K562 (cell line): Measurements from ENCODE around the gene SFRP5. TPM values are rescaled to one million over a fixed set of nuclear protein-coding genes. Genes with fewer than 3 reads are reported as not detected.

Source experiments
- CEBPG ChIP-seq, 3 experiments: fragments of 200-800 bp in 1 of 3; sonication (Bioruptor generic) in 1 of 3; sonication (generic) in 1 of 3; formaldehyde crosslinking in 1 of 3; IDR thresholded peaks in 2 of 3; conservative IDR thresholded peaks in 1 of 3; 2 replicates each; pipeline versions ENCODE4 v1.6.1 to v1.8.0; 2016 to 2022; ENCODE audit warnings: missing compliant biosample characterization in 2 of 3, missing genetic modification characterization in 2 of 3, mild to moderate bottlenecking in 1 of 3, missing genetic modification reagents in 1 of 3
- CREM ChIP-seq: IDR thresholded peaks from 2 replicates; pipeline ENCODE4 v1.6.1; 2014; ENCODE audit warnings: antibody characterized with exemption, low read depth
- CTCFL ChIP-seq: IDR thresholded peaks from 2 replicates; pipeline ENCODE4 v1.6.1; 2011; ENCODE audit warnings: borderline replicate concordance, low read depth, mild to moderate bottlenecking, moderate library complexity, low read length; ENCODE audit not compliant: insufficient read depth, poor library complexity, severe bottlenecking
- LCOR ChIP-seq: sonication (generic); formaldehyde crosslinking; IDR thresholded peaks from 2 replicates; pipeline ENCODE4 v1.8.0; 2022; ENCODE audit warnings: mild to moderate bottlenecking, missing genetic modification reagents
- MAFK ChIP-seq: IDR thresholded peaks from 2 replicates; pipeline ENCODE4 v1.6.1; 2011; ENCODE audit warnings: low read length, improper control_type of control experiment
- MED1 ChIP-seq: sonication (generic); formaldehyde crosslinking; IDR thresholded peaks from 2 replicates; pipeline ENCODE4 v1.8.1; 2023; ENCODE audit warnings: missing genetic modification reagents, borderline replicate concordance
- NR2C2 ChIP-seq, 2 experiments: fragments of 200-800 bp in 1 of 2; sonication (Bioruptor generic) in 1 of 2; sonication (generic) in 1 of 2; formaldehyde crosslinking in 1 of 2; IDR thresholded peaks; 2 replicates each; pipeline versions ENCODE4 v1.6.1 to v1.8.0; 2016 to 2022; ENCODE audit warnings: mild to moderate bottlenecking in 1 of 2, missing compliant biosample characterization in 1 of 2, missing genetic modification characterization in 1 of 2, missing genetic modification reagents in 1 of 2
- NUFIP1 ChIP-seq: fragments of 450-650 bp; IDR thresholded peaks from 2 replicates; pipeline ENCODE4 v1.6.1; 2018; ENCODE audit not compliant: partially characterized antibody
- SIN3B ChIP-seq: fragments of 450-650 bp; IDR thresholded peaks from 2 replicates; pipeline ENCODE4 v1.6.1; 2017; ENCODE audit warnings: low read depth, mild to moderate bottlenecking, moderate library complexity
- TOE1 ChIP-seq, 2 experiments: fragments of 450-650 bp in 1 of 2; sonication (generic) in 1 of 2; formaldehyde crosslinking in 1 of 2; IDR thresholded peaks; 2 replicates each; pipeline versions ENCODE4 v1.7.1 to v1.8.0; 2016 to 2022; ENCODE audit warnings: borderline replicate concordance in 2 of 2, mild to moderate bottlenecking in 2 of 2, antibody characterized with exemption in 1 of 2, inconsistent platforms in 1 of 2, low read depth in 1 of 2, missing genetic modification reagents in 1 of 2, moderate library complexity in 1 of 2
- ZBTB2 ChIP-seq: fragments of 450-650 bp; IDR thresholded peaks from 2 replicates; pipeline ENCODE4 v1.6.1; 2016; ENCODE audit warnings: antibody characterized with exemption
- ZBTB40 ChIP-seq, 2 experiments: fragments of 450-650 bp in 1 of 2; sonication (generic) in 1 of 2; formaldehyde crosslinking in 1 of 2; IDR thresholded peaks; 2 replicates each; pipeline versions ENCODE4 v1.7.1 to v1.9.0; 2016 to 2022; ENCODE audit warnings: inconsistent platforms in 1 of 2, mild to moderate bottlenecking in 1 of 2, missing genetic modification reagents in 1 of 2
- ZNF232 ChIP-seq: sonication (generic); formaldehyde crosslinking; IDR thresholded peaks from 2 replicates; pipeline ENCODE4 v1.8.0; 2022; ENCODE audit warnings: mild to moderate bottlenecking, missing genetic modification reagents
- polyA plus RNA-seq, 8 experiments: library from polyadenylated mRNA; depleted of rRNA in 4 of 8; stranded (reverse) in 5 of 8; unstranded in 3 of 8; fragments of >200 nt; fragmentation: Nextera tagmentation in 2 of 8; fragmentation: Illumina TruSeq in 1 of 8; extraction: Ambion mirVana in 2 of 8; extraction: Trizol in 1 of 8; gene quantifications; 2 replicates each; pipeline versions ENCODE4 v1.2.1 to v1.2.3, GENCODE V29; 2011 to 2014; ENCODE audit warnings: inconsistent platforms in 1 of 8, missing spikeins in 1 of 8
- total RNA-seq, 7 experiments: library from RNA; depleted of rRNA in 6 of 7; stranded (reverse); fragments of >200 nt in 6 of 7; fragmentation: Illumina TruSeq in 2 of 7; extraction: Trizol in 2 of 7; gene quantifications; 2 replicates each; pipeline versions ENCODE4 v1.2.1 to v1.2.3, GENCODE V29; 2011 to 2021; ENCODE audit warnings: low replicate concordance in 1 of 7

The SFRP5 gene
- total and polyA plus RNA-seq, 9 of the 15 experiments (the other 6 are each of a cell fraction or from before 2014, with no cell fraction given): 0.07 to 0.29 (median 0.13) TPM; not detected in 3

GRCh38 chr10:97726636-97727178 is 45.1 kb downstream of the SFRP5 start (continued):
- TF ChIP-seq NR2C2 (CRISPR knock-in tag; IDR thresholded peaks at IDR 0.05): peak; percentile 78; the same call in 1 of the 2 replicates
- peak; percentile 90 for TF ChIP-seq NR2C2 (tag; IDR thresholded peaks at IDR 0.05)
- TF ChIP-seq CREM: peak; percentile 26; the same call in 1 of the 2 replicates
- TF ChIP-seq TOE1 (IDR thresholded peaks at IDR 0.05; ENCODE audit: borderline replicate concordance): no peak
- no peak for TF ChIP-seq TOE1 (CRISPR knock-in tag; IDR thresholded peaks at IDR 0.05; ENCODE audit: borderline replicate concordance, low read depth)
- no peak for TF ChIP-seq LCOR (CRISPR knock-in tag)
- no peak for TF ChIP-seq SIN3B
- no peak for TF ChIP-seq NUFIP1
- no peak for TF ChIP-seq ZBTB40 (IDR thresholded peaks at IDR 0.05)
- TF ChIP-seq ZBTB40 (CRISPR knock-in tag; IDR thresholded peaks at IDR 0.05): no peak
- no peak for TF ChIP-seq MAFK
- no peak for TF ChIP-seq ZNF232 (CRISPR knock-in tag)
- no peak for TF ChIP-seq CTCFL
- TF ChIP-seq ZBTB2: no peak
- no peak for TF ChIP-seq MED1
- TF ChIP-seq CEBPG (CRISPR knock-in tag; IDR thresholded peaks at IDR 0.05): no peak
- 0 out of 4 replicates have a peak, but pooled peaks of 1 of the 2 experiments have one; percentile 27 for TF ChIP-seq CEBPG (tag; conservative IDR thresholded peaks at IDR 0.05 in 1 of 2, IDR thresholded peaks at IDR 0.05 in 1 of 2)
